ENCODE data around the gene CCL22.

The CCL22 gene

GRCh38 chr16:57413301-57413730, 54.7 kb downstream of the CCL22 start:
- Histone ChIP-seq H3K27ac (replicated peaks) (no peak overlapping the region), H3K27me3 (ENCODE audit: insufficient read depth, poor library complexity, severe bottlenecking) (no peaks in the 10 kb centered on the region), H3K4me3 (replicated peaks; ENCODE audit: insufficient read depth, low read length) (no peak overlapping the region)
- no peak for DNase-seq (ENCODE audit: low read depth in 1 of 2, low spot score in 1 of 2)
- TF ChIP-seq SPI1 (IDR thresholded peaks at IDR 0.05; ENCODE audit: borderline replicate concordance, low read depth) (no peak), GABPA (IDR thresholded peaks at IDR 0.05; ENCODE audit: low read depth) (no peak), CTCF (IDR thresholded peaks at IDR 0.05; ENCODE audit: insufficient read depth, low read length) (no peak), REST (IDR thresholded peaks at IDR 0.05; ENCODE audit: insufficient replicate concordance, low read depth) (no peak), POLR2AphosphoS5 (IDR thresholded peaks at IDR 0.05; ENCODE audit: low read depth) (no peak)

- Histone ChIP-seq H3K27me3 (ENCODE audit: insufficient read depth, poor library complexity, severe bottlenecking) (no peaks in the 10 kb centered on the region), H3K4me3 (replicated peaks; ENCODE audit: insufficient read depth, low read length) (no peak overlapping the region), H3K27ac (replicated peaks) (no peak overlapping the region)
- TF ChIP-seq SPI1 (IDR thresholded peaks at IDR 0.05; ENCODE audit: borderline replicate concordance, low read depth) (no peak), CTCF (IDR thresholded peaks at IDR 0.05; ENCODE audit: insufficient read depth, low read length) (no peak), GABPA (IDR thresholded peaks at IDR 0.05; ENCODE audit: low read depth) (no peak), POLR2AphosphoS5 (IDR thresholded peaks at IDR 0.05; ENCODE audit: low read depth) (no peak), REST (IDR thresholded peaks at IDR 0.05; ENCODE audit: insufficient replicate concordance, low read depth) (no peak)
- no peak for DNase-seq (ENCODE audit: low read depth in 1 of 2, low spot score in 1 of 2)
Observed at GRCh38 chr16:57413733-57414132, 55.1 kb downstream of the CCL22 start.
